ENCODE results near the gene LUC7L3.
"Not testable (repeated sequence)": the region's sequence is repeated elsewhere in the genome, so short reads cannot be mapped to it uniquely, and the experiment has no call there.

Gene LUC7L3, protein sequence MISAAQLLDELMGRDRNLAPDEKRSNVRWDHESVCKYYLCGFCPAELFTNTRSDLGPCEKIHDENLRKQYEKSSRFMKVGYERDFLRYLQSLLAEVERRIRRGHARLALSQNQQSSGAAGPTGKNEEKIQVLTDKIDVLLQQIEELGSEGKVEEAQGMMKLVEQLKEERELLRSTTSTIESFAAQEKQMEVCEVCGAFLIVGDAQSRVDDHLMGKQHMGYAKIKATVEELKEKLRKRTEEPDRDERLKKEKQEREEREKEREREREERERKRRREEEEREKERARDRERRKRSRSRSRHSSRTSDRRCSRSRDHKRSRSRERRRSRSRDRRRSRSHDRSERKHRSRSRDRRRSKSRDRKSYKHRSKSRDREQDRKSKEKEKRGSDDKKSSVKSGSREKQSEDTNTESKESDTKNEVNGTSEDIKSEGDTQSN

GRCh38 chr17:50719144-50719923 lies at the start of gene LUC7L3:
Gene LUC7L3 (plus strand): TSS chr17:50719603. CDS start chr17:50719733, 130 bp downstream.
- Mint-ChIP-seq H3K4me3 (peak within 1 kb of the TSS; percentile 97), H3K27me3 (no peaks in the 10 kb centered on the region), H3K36me3 (ENCODE audit: low read depth) (peaks cover 27% of the 10 kb centered on the region), H3K27ac (peak within 1 kb of the TSS; percentile 99), H3K4me1 (ENCODE audit: low read depth) (peaks cover 34% of the 10 kb centered on the region), H3K9me3 (no peaks in the 10 kb centered on the region)

DNA sequence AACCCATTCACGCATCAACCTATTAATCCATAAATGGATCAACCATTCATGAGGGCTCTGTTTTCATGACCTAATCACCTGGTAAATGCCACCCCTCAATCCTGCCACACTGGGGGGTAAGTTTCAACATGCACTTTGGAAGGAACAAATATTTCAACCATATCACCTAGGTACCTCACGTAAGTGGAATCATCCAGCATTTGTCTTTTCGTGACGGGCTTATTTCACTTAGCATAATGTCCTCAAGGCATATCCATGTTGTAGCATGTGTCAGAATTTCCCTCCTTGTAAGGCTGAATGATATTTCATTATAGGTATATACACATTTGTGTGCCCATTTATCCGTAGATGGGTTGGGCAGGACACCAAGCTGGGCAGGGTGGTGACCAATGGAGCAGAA lies 47.3 kb upstream of the LUC7L3 start:
- Mint-ChIP-seq H3K27ac (no peak overlapping the region), H3K36me3 (ENCODE audit: low read depth) (no peaks in the 10 kb centered on the region), H3K4me3 (no peak overlapping the region), H3K27me3 (no peaks in the 10 kb centered on the region), H3K9me3 (no peaks in the 10 kb centered on the region), H3K4me1 (ENCODE audit: low read depth) (no peaks in the 10 kb centered on the region)

- H3K4me1 Mint-ChIP-seq (ENCODE audit: low read depth), result no peaks in the 10 kb centered on the region
- H3K4me3 Mint-ChIP-seq, result no peak overlapping the region
- no peak overlapping the region for H3K27ac Mint-ChIP-seq
- no peaks in the 10 kb centered on the region for H3K27me3 Mint-ChIP-seq
- no peaks in the 10 kb centered on the region for H3K9me3 Mint-ChIP-seq
- H3K36me3 Mint-ChIP-seq (ENCODE audit: low read depth), result no peaks in the 10 kb centered on the region
Observed at GRCh38 chr17:50672831-50673551, 46.4 kb upstream of the LUC7L3 start.

GRCh38 chr17:50675190-50675589 lies 44.2 kb upstream of the LUC7L3 start:
- Mint-ChIP-seq H3K4me1 (ENCODE audit: low read depth) (no peaks in the 10 kb centered on the region), H3K36me3 (ENCODE audit: low read depth) (no peaks in the 10 kb centered on the region), H3K4me3 (no peak overlapping the region), H3K9me3 (no peaks in the 10 kb centered on the region), H3K27me3 (peaks cover 5% of the 10 kb centered on the region), H3K27ac (no peak overlapping the region)

GRCh38 chr17:50675627-50676026 lies 43.8 kb upstream of the LUC7L3 start:
- H3K36me3 Mint-ChIP-seq (ENCODE audit: low read depth), result no peaks in the 10 kb centered on the region
- H3K9me3 Mint-ChIP-seq, result no peaks in the 10 kb centered on the region
- H3K27ac Mint-ChIP-seq, result no peak overlapping the region
- H3K27me3 Mint-ChIP-seq, result peaks cover 5% of the 10 kb centered on the region
- no peak overlapping the region for H3K4me3 Mint-ChIP-seq
- H3K4me1 Mint-ChIP-seq (ENCODE audit: low read depth), result no peaks in the 10 kb centered on the region

- H3K27me3 Mint-ChIP-seq, result peaks cover 8% of the 10 kb centered on the region
- no peaks in the 10 kb centered on the region for H3K36me3 Mint-ChIP-seq (ENCODE audit: low read depth)
- no peaks in the 10 kb centered on the region for H3K9me3 Mint-ChIP-seq
- no peak overlapping the region for H3K27ac Mint-ChIP-seq
- H3K4me1 Mint-ChIP-seq (ENCODE audit: low read depth), result peaks cover 3% of the 10 kb centered on the region
- H3K4me3 Mint-ChIP-seq, result no peak overlapping the region
Observed at GRCh38 chr17:50676065-50676975, 43.1 kb upstream of the LUC7L3 start.

DNA sequence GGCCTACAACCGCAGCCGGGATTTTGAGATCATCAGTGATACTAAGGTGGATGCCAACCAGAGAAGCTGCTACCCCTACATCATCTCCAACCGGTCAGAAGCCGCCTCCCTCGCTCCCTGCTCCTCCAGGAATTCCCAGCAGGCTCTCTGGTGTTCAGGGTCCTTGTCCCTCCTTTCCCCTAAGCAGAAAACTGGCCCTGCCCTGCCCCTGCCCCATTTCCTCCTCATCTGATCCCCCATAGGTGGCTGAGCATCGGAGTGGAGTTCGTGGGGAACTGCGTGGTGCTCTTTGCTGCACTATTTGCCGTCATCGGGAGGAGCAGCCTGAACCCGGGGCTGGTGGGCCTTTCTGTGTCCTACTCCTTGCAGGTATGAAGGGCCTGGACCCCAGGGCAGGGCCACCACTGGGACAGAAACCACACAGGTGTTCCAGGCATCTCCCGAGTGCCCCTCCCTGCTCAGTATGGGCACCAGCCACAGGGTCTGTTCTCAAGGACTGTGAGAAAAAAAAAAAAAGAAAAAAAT lies 41.5 kb upstream of the LUC7L3 start:
- Mint-ChIP-seq H3K9me3 (no peaks in the 10 kb centered on the region), H3K4me3 (no peak overlapping the region), H3K4me1 (ENCODE audit: low read depth) (peaks cover 4% of the 10 kb centered on the region), H3K27me3 (peaks cover 16% of the 10 kb centered on the region), H3K36me3 (ENCODE audit: low read depth) (no peaks in the 10 kb centered on the region), H3K27ac (no peak overlapping the region)

DNA sequence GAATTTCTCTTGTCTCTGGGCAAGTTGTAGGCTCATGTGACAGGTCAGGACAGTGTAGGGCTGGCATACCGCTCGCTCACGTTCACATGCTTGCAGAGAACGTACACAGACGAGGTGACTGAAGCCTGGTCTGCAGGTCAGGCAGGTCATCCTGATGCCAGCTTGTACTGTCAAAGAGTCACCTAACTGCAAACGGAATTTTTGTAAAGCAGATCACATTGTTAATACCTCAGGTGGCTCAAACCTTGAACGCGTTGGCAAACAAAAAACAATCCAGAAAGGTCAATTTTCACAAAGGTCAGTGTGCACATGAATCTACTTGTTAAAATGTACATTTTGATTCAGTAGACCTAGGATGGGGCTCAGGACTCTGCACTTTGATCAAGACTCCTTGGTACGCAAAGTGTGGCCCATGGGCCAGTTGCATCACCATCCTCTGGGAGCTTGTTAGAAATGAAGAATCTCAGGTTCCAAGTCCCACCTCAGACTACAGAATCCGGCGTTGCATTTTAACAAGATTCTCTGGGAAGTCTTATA lies 40.3 kb upstream of the LUC7L3 start:
- Mint-ChIP-seq H3K27ac (no peak overlapping the region), H3K27me3 (peaks cover 16% of the 10 kb centered on the region), H3K4me1 (ENCODE audit: low read depth) (peaks cover 4% of the 10 kb centered on the region), H3K9me3 (no peaks in the 10 kb centered on the region), H3K36me3 (ENCODE audit: low read depth) (no peaks in the 10 kb centered on the region), H3K4me3 (no peak overlapping the region)

DNA sequence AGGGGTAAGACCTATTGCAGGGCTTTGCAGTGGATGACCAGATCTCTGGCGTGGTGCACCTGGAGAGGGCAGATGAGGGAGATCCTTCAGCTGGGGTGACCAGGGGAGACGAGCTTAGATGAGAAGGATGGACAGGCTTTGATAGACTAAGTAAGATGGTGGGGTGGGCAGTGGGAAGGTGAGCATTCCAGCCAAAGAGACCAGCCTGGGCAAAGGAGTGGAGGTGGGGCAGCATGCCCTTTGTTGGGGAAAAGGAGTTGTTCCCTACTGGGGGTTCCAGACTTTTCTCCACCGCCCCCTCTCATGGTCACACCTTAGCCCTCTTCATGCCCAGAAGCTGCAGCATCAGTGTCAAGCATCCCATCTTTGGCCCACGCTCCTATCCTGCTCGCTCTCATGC lies 39.3 kb upstream of the LUC7L3 start:
- H3K9me3 Mint-ChIP-seq, result no peaks in the 10 kb centered on the region
- peaks cover 4% of the 10 kb centered on the region for H3K4me1 Mint-ChIP-seq (ENCODE audit: low read depth)
- no peak overlapping the region for H3K27ac Mint-ChIP-seq
- H3K36me3 Mint-ChIP-seq (ENCODE audit: low read depth), result no peaks in the 10 kb centered on the region
- H3K27me3 Mint-ChIP-seq, result peaks cover 16% of the 10 kb centered on the region
- no peak overlapping the region for H3K4me3 Mint-ChIP-seq

GRCh38 chr17:50680543-50681262 lies 38.7 kb upstream of the LUC7L3 start:
- peaks cover 16% of the 10 kb centered on the region for H3K27me3 Mint-ChIP-seq
- H3K27ac Mint-ChIP-seq, result not testable (repeated sequence)

GRCh38 chr17:50681263-50682200 lies 37.9 kb upstream of the LUC7L3 start:
- Mint-ChIP-seq H3K27me3 (peaks cover 16% of the 10 kb centered on the region), H3K36me3 (ENCODE audit: low read depth) (no peaks in the 10 kb centered on the region), H3K4me1 (ENCODE audit: low read depth) (peaks cover 4% of the 10 kb centered on the region), H3K4me3 (no peak overlapping the region), H3K9me3 (no peaks in the 10 kb centered on the region), H3K27ac (no peak overlapping the region)

More at GRCh38 chr17:50680543-50681262, 38.7 kb upstream of the LUC7L3 start:
- H3K4me1 Mint-ChIP-seq (ENCODE audit: low read depth); H3K9me3 Mint-ChIP-seq; H3K36me3 Mint-ChIP-seq (ENCODE audit: low read depth); H3K4me3 Mint-ChIP-seq: not testable (repeated sequence)

GRCh38 chr17:50682441-50682840 lies 37.0 kb upstream of the LUC7L3 start:
- H3K27ac Mint-ChIP-seq, result no peak overlapping the region
- H3K4me3 Mint-ChIP-seq, result no peak overlapping the region
- peaks cover 4% of the 10 kb centered on the region for H3K4me1 Mint-ChIP-seq (ENCODE audit: low read depth)
- H3K36me3 Mint-ChIP-seq (ENCODE audit: low read depth), result no peaks in the 10 kb centered on the region
- H3K27me3 Mint-ChIP-seq, result peaks cover 16% of the 10 kb centered on the region
- H3K9me3 Mint-ChIP-seq, result no peaks in the 10 kb centered on the region

Data from stimulated activated naive CD8-positive, alpha-beta T cell treated with anti-CD3 and anti-CD28 coated beads, Interleukin-15, Interleukin-2, amounts not matched to agents 100 ng/mL and 50 ng/mL, for 24 hours (primary cell).